Measurements from ENCODE around the gene COL25A1. TPM values are rescaled to one million over a fixed set of nuclear protein-coding genes. Genes with fewer than 3 reads are reported as not detected.
"Not testable (repeated sequence)": the region's sequence is repeated elsewhere in the genome, so short reads cannot be mapped to it uniquely, and the experiment has no call there.

The COL25A1 gene
- polyA plus RNA-seq, 2 of the 4 experiments (the other 2 are of a cell fraction): not detected

- ATAC-seq (no peak), FAIRE-seq (no peak), DNase-seq (ENCODE audit: low read depth in 1 of 2, low spot score in 1 of 2) (no peak)
- H3K4me2 ChIP-seq: no peak overlapping the region
- no peak overlapping the region for H3K4me3 ChIP-seq
- TF ChIP-seq KDM1A (IDR thresholded peaks at IDR 0.05; ENCODE audit: low read depth) (no peak), POLR2A (IDR thresholded peaks at IDR 0.05; ENCODE audit: low read length) (no peak)
- H3K4me1 ChIP-seq: no peaks in the 10 kb centered on the region
- H3K27ac ChIP-seq: no peak overlapping the region
- no peaks in the 10 kb centered on the region for H3K9me3 ChIP-seq
- CTCF ChIA-PET: no interaction called here
- WGBS (ENCODE audit: missing lambda C conversion rate): 0% methylated on average over 1 of the region's 1 CpG
- POLR2A ChIA-PET: no interaction called here
Measured at GRCh38 chr4:108940634-108941033, 361.8 kb downstream of the COL25A1 start.

- CTCF ChIA-PET: no interaction called here
- POLR2A ChIA-PET: no interaction called here
- Histone ChIP-seq H3K4me1 (no peaks in the 10 kb centered on the region), H3K27ac (no peak overlapping the region), H3K4me2 (no peak overlapping the region), H3K4me3 (no peak overlapping the region), H3K9me3 (no peaks in the 10 kb centered on the region)
- TF ChIP-seq ZNF302 (CRISPR knock-in tag; IDR thresholded peaks at IDR 0.05): no peak
- TF ChIP-seq, protein P1, sequence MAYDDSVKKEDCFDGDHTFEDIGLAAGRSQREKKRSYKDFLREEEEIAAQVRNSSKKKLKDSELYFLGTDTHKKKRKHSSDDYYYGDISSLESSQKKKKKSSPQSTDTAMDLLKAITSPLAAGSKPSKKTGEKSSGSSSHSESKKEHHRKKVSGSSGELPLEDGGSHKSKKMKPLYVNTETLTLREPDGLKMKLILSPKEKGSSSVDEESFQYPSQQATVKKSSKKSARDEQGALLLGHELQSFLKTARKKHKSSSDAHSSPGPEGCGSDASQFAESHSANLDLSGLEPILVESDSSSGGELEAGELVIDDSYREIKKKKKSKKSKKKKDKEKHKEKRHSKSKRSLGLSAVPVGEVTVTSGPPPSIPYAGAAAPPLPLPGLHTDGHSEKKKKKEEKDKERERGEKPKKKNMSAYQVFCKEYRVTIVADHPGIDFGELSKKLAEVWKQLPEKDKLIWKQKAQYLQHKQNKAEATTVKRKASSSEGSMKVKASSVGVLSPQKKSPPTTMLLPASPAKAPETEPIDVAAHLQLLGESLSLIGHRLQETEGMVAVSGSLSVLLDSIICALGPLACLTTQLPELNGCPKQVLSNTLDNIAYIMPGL (CRISPR knock-in tag; IDR thresholded peaks at IDR 0.05; ENCODE audit: borderline replicate concordance): no peak
- DNase-seq (ENCODE audit: low read depth in 1 of 2, low spot score in 1 of 2) (no peak), FAIRE-seq (no peak), ATAC-seq (no peak)
- 68% methylated on average over 5 of the region's 5 CpGs for WGBS (ENCODE audit: missing lambda C conversion rate)
Measured at GRCh38 chr4:108940149-108940548, 362.3 kb downstream of the COL25A1 start.

- no peak overlapping the region for H3K4me3 ChIP-seq
- no peak overlapping the region for H3K27ac ChIP-seq
- 16% methylated on average over 5 of the region's 5 CpGs for WGBS (ENCODE audit: missing lambda C conversion rate)
- H3K4me1 ChIP-seq: no peaks in the 10 kb centered on the region
- CTCF ChIA-PET: no interaction called here
- H3K9me3 ChIP-seq: no peaks in the 10 kb centered on the region
- no peak for DNase-seq (ENCODE audit: low read depth in 1 of 2, low spot score in 1 of 2)
- TF ChIP-seq EHF (CRISPR knock-in tag; IDR thresholded peaks at IDR 0.05) (no peak), TFCP2L1 (CRISPR knock-in tag; IDR thresholded peaks at IDR 0.05) (no peak), FOSB (CRISPR knock-in tag; IDR thresholded peaks at IDR 0.05) (no peak), TP53 (CRISPR knock-in tag; IDR thresholded peaks at IDR 0.05) (no peak), KDM5A (IDR thresholded peaks at IDR 0.05) (no peak), ZC3H11A (IDR thresholded peaks at IDR 0.05) (no peak), ZFP36 (IDR thresholded peaks at IDR 0.05; ENCODE audit: borderline replicate concordance, partially characterized antibody) (no peak), NFE2L2 (conservative IDR thresholded peaks at IDR 0.05; ENCODE audit: low read length) (no peak), ZNF302 (CRISPR knock-in tag; IDR thresholded peaks at IDR 0.05) (no peak), MAX (IDR thresholded peaks at IDR 0.05) (no peak), CEBPB (IDR thresholded peaks at IDR 0.05) (no peak), JUNB (IDR thresholded peaks at IDR 0.05) (no peak), CHD4 (IDR thresholded peaks at IDR 0.05; ENCODE audit: borderline replicate concordance) (no peak), PHF8 (IDR thresholded peaks at IDR 0.05; ENCODE audit: borderline replicate concordance, low read depth) (no peak)
- TF ChIP-seq, protein P1 (CRISPR knock-in tag; IDR thresholded peaks at IDR 0.05; ENCODE audit: borderline replicate concordance): no peak
- TF ChIP-seq, protein P2, sequence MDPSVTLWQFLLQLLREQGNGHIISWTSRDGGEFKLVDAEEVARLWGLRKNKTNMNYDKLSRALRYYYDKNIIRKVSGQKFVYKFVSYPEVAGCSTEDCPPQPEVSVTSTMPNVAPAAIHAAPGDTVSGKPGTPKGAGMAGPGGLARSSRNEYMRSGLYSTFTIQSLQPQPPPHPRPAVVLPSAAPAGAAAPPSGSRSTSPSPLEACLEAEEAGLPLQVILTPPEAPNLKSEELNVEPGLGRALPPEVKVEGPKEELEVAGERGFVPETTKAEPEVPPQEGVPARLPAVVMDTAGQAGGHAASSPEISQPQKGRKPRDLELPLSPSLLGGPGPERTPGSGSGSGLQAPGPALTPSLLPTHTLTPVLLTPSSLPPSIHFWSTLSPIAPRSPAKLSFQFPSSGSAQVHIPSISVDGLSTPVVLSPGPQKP (IDR thresholded peaks at IDR 0.05; ENCODE audit: low read depth, low read length): no peak
- no peak for FAIRE-seq
- no peak overlapping the region for H3K4me2 ChIP-seq
- no peak for ATAC-seq
- POLR2A ChIA-PET: no interaction called here
Measured at GRCh38 chr4:108937066-108937465, 365.4 kb downstream of the COL25A1 start.

- DNase-seq (ENCODE audit: low read depth in 1 of 2, low spot score in 1 of 2); H3K4me3 ChIP-seq; H3K9me3 ChIP-seq; ATAC-seq; H3K4me1 ChIP-seq; FAIRE-seq; POLR2A ChIA-PET; CTCF ChIA-PET; H3K4me2 ChIP-seq; H3K27ac ChIP-seq: not testable (repeated sequence)
- 37% methylated on average over 5 of the region's 5 CpGs for WGBS (ENCODE audit: missing lambda C conversion rate)
Measured at GRCh38 chr4:108933925-108934324, 368.5 kb downstream of the COL25A1 start.
